NCI-H748 treated with DMSO at 0.1 percent for 48 hours (cell line): ENCODE data around the gene MAP3K21.

Experiments used
- DNase-seq: peaks from one replicate; lab custom pipeline; 2025; lab: John Stamatoyannopoulos, UW

The MAP3K21 gene

GRCh38 chr1:233327651-233328141 is at the start of gene MAP3K21:
TSS of gene MAP3K21 (plus strand) at chr1:233327724. CDS start at chr1:233328029, 305 bp downstream.
- no peak for DNase-seq

DNA sequence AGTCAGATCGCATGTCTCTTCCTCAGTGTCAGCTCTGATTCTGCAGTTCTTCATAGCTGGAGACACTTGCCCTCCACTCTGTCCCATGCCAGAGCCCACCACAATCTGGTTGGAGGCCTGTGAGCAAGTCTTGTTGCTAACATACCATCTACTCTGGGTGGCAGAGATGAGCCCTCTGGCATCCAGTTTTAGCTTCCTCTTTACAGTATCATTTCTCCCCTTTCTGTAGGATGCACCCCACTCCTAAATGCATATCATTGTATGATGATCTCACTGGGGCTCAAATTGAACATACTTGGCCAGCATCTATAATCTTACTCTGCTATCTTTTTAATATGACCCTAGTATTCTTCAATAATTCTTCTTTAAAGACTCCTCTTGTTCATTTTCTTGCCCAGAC is 48.9 kb upstream of the MAP3K21 start:
- DNase-seq = no peak

DNA sequence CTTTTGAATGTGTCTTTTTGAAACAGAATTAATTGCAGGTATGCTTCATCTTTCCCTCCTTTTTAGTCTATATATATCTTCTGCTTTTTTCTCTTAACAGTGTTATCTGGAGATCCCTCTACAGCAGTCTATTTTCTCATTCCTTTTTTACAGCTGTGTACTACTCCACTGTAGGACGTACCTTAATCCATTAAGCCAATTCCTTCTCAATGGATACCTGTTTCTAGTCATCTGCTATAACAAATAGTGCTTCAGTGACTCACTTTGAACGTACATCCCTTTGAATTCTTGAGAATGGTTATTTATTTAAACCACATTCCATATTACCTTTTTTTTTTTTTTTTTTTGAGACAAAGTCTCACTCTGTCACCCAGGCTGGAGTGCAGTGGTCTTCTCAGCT is 47.6 kb upstream of the MAP3K21 start:
- DNase-seq = no peak

GRCh38 chr1:233281711-233282581 is 45.6 kb upstream of the MAP3K21 start:
- no peak for DNase-seq

DNA sequence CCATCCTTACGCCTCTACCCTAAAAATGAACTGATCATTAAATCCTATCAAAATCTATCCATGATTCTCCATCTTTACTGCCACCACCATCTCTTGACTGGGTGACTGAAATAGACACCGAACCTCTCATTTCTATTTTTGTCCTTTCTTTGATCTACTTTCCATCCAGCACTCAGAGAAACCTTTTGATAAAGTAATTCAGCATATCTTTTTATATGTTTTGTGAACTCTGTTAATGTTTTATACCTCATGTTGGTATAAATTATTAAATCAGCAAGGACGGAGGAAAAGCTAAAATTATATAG is 45.0 kb upstream of the MAP3K21 start:
- no peak for DNase-seq

GRCh38 chr1:233289676-233290075 is 37.8 kb upstream of the MAP3K21 start:
- peak; percentile 30 for DNase-seq

- DNase-seq = no peak
Observed at GRCh38 chr1:233290396-233291034, 37.0 kb upstream of the MAP3K21 start.

GRCh38 chr1:233293556-233294446 is 33.7 kb upstream of the MAP3K21 start:
- DNase-seq = no peak

DNA sequence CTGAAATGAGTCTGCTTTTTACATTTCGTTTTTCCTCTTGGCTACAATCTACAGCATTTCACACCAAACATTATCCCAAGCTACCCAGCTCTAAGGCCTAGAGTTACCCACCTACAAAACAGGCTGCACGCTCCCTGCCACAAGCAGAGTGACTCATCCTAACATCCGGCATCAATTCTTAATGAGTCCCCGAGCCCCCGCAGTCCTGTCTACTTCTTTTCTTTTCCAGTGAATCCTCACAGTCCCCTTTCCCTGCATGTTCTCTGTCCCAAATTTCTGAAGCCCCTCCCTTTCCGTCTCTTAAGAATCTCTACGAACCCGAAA is 32.6 kb upstream of the MAP3K21 start:
- peak; percentile 31 for DNase-seq

GRCh38 chr1:233295237-233295974 is 32.1 kb upstream of the MAP3K21 start, which contains the start of gene PCNX2:
TSS of gene PCNX2 (minus strand) at chr1:233295725. CDS start at chr1:233295478, 247 bp downstream.
- peak; percentile 31 for DNase-seq

GRCh38 chr1:233295975-233296322 is 31.6 kb upstream of the MAP3K21 start:
- DNase-seq = no peak

GRCh38 chr1:233299450-233299849 is 28.1 kb upstream of the MAP3K21 start:
- DNase-seq = no peak

- no peak for DNase-seq
Observed at GRCh38 chr1:233300326-233300725, 27.2 kb upstream of the MAP3K21 start.

DNA sequence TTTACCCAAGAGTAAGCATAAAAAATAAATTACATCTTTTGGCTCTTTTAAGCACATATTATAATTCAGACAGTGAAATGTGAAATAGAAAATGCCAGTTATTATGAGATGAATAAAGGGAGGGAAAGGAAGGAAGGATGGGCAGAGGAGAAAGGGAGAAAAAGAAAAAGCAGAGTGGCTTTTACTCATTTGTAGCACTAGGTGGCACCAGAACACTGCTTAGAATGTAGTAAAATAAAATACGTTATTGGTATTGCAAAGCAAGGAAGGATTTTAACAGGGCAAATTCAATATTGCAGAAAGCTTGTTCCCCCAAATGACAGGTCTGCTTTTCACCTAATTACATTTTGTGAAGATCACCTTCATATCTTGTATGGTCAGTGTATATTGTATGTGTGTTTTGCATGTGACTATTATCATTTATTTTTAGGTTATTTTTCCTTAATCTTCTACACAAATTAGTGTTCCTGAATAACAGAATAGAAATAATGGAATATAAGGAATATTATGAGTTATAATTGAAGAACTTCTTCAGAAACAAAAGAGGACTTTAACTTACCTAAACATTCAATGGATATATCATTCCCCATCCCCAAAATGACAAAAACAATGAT is 22.9 kb upstream of the MAP3K21 start:
- DNase-seq = peak; percentile 17

DNA sequence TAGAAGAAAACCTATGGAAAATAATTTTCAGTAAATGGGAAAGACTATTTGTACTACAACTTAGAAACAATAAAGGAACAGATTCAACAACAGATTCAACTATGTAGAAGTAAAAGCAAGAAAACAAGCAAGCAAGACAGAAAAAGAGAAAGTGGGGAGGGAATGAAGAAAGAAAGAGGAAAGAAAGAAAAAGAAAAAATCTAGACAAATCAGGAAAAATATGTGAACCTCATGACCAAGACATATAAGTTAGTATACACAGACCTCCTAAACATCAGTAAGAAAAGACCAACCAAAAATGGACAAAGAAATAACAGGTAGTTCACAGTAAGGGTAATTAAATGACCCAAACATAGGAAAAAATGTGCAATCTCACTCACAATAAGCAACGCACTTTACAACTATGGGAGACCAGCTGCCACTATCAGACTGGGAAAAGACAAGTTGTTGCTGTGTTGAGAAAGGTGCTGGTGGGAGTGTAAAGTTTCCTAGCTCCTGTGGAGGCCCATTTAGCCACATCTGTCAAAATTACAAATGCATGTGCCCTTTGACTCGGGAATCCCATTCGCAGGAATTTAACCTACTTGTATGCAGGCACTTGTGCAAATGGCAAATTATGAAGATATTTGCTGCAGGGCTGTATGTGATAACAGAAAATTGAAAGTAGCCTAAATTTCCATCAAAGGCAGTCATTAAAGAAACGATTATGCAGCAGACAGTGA is 13.9 kb upstream of the MAP3K21 start:
- DNase-seq = no peak

DNA sequence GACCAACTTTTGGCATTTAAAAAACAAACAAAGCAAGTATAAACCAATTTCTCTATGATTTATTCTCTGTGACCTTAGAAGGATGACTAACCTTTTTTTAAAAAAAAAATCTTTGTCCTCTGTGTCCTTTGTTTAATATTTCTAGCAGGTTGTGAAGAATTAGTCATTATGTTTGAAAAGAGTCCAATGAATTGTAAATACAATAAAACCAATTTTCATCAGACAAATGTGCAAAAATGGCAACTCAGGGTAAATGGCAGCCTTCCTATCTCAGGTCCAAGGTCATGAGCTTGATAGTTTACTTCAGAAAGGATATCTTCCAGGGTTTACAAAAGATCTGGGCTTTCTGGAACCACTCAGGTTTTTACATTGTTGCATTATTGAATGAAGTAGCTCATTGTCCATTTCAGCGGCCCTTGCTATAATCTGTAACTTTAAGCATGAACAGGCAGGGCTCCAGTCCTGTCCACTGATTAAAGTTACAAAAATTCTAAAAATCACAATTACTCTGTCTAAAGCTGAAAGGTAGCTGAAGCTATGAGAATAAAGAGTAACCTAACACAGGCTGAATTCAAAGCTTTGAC is 11.7 kb upstream of the MAP3K21 start:
- DNase-seq = no peak

DNA sequence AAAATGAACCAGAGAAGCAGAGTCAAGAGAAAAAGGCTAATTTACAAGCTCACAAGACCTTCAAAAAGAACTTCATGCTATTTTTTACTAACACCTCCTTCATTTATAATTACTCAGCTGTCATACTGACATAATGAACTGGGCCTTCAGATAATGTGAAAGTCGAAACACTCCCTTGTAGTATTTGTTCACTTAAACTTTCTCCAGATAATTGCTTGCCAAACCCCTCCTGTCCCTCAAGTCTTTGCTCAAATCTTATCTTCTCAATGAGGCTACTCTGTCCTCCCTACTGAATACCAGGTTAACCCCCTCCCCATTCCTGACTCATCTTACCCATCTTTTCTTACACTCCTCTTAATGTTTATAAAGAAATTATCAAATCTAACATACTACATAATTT is 11.1 kb upstream of the MAP3K21 start:
- no peak for DNase-seq

DNA sequence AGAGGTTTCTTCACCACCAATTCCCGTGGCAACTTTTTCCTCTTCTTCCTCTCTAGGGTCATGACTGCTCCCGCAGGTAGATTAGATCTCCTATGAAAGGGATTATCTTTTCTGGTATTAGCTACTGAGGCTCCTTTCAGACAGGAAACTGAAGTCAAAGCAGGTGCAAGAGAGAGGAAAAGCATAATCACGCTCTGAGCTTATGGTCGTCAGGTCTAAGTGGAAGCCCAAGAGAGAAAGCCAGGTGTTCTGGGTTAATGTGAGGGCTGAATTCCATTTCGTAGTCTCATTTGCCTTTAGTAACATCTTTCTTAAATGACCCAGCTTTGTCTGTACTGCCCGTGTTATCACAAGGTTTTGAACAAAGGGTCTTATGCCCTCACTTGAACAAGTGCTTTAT is 8.3 kb upstream of the MAP3K21 start:
- no peak for DNase-seq

- DNase-seq = no peak
Observed at GRCh38 chr1:233320023-233320422, 7.5 kb upstream of the MAP3K21 start.

- DNase-seq = no peak
Observed at GRCh38 chr1:233323718-233324117, 3.8 kb upstream of the MAP3K21 start.
